ENCODE results near the gene TNNI2.

Gene TNNI2

GRCh38 chr11:1854949-1855885 is 16.4 kb downstream of the TNNI2 start:
- intact Hi-C loops (cut with DNase I): no loop called here
- DNase-seq: no peak

GRCh38 chr11:1855886-1856265 is 17.1 kb downstream of the TNNI2 start:
- intact Hi-C loops (cut with DNase I): no loop called here
- DNase-seq: no peak

- DNase-seq: no peak
- intact Hi-C loops (cut with DNase I): no loop called here
Measured at GRCh38 chr11:1856306-1857005, 17.7 kb downstream of the TNNI2 start.

GRCh38 chr11:1857064-1857463 is 18.3 kb downstream of the TNNI2 start:
- DNase-seq: no peak
- intact Hi-C loops (cut with DNase I): no loop called here

- DNase-seq: no peak
- intact Hi-C loops (cut with DNase I): no loop called here
Measured at GRCh38 chr11:1858154-1858553, 19.4 kb downstream of the TNNI2 start.

GRCh38 chr11:1858576-1858975 is 19.8 kb downstream of the TNNI2 start:
- intact Hi-C loops (cut with DNase I): no loop called here
- no peak for DNase-seq

- intact Hi-C loops (cut with DNase I): no loop called here
- no peak for DNase-seq
Measured at GRCh38 chr11:1859004-1859403, 20.2 kb downstream of the TNNI2 start.

- intact Hi-C loops (cut with DNase I): no loop called here
- no peak for DNase-seq
Measured at GRCh38 chr11:1860108-1860507, 21.3 kb downstream of the TNNI2 start.

GRCh38 chr11:1861435-1862411 is 22.9 kb downstream of the TNNI2 start:
- intact Hi-C loops (cut with DNase I): no loop called here
- no peak for DNase-seq

- peak in 1 of 10 donors; percentile 80 for DNase-seq
- intact Hi-C loops (cut with DNase I): no loop called here
Measured at GRCh38 chr11:1862588-1863351, 24.0 kb downstream of the TNNI2 start.

GRCh38 chr11:1863352-1864216 is 24.8 kb downstream of the TNNI2 start:
- intact Hi-C loops (cut with DNase I): no loop called here
- DNase-seq: peak in 7 of 10 donors; percentile 30 to 93 (median 36)

- peak in 2 of 10 donors; percentile 65 for DNase-seq
- intact Hi-C loops (cut with DNase I): no loop called here
Measured at GRCh38 chr11:1864231-1864630, 25.4 kb downstream of the TNNI2 start.

- intact Hi-C loops (cut with DNase I): no loop called here
- DNase-seq: peak in 7 of 10 donors; percentile 37 to 94 (median 68)
Measured at GRCh38 chr11:1864831-1865665, 26.3 kb downstream of the TNNI2 start.

- intact Hi-C loops (cut with DNase I): no loop called here
- peak in 2 of 10 donors; percentile 52 to 80 for DNase-seq
Measured at GRCh38 chr11:1866226-1866625, 27.4 kb downstream of the TNNI2 start.

- intact Hi-C loops (cut with DNase I): no loop called here
Measured at GRCh38 chr11:1866776-1867175, 28.0 kb downstream of the TNNI2 start.

GRCh38 chr11:1867381-1867780 is 28.6 kb downstream of the TNNI2 start:
- DNase-seq: peak in 2 of 10 donors; percentile 24 to 69
- intact Hi-C loops (cut with DNase I): no loop called here

More at GRCh38 chr11:1866776-1867175, 28.0 kb downstream of the TNNI2 start:
- peak in 2 of 10 donors; percentile 50 to 55 for DNase-seq

GRCh38 chr11:1868056-1868635 is 29.4 kb downstream of the TNNI2 start:
- peak in 3 of 10 donors; percentile 59 to 72 (median 67) for DNase-seq
- intact Hi-C loops (cut with DNase I): no loop called here

Measured in posterior cingulate gyrus (tissue), 11 donors.